K562 (cell line): ENCODE data around the gene USF2. TPM values are rescaled to one million over a fixed set of nuclear protein-coding genes. Genes with fewer than 3 reads are reported as not detected.

ENCODE experiments used
- ATAC-seq: fragments of 200-7000 bp; cut with Tn5 transposase; 3 replicates; pipeline ENCODE4 v1.9.1; 2020; ENCODE audit warnings: moderate library complexity
- BruUV-seq: library from RNA; stranded (reverse); fragments of 400-500 nt; replicated peaks from 2 replicates; lab custom pipeline; 2021; lab: Mats Ljungman, UMichigan
- CTCF ChIA-PET: fragments of 300-600 bp; formaldehyde crosslinking; extraction: SDS; loops from one replicate; lab custom pipeline; 2021; ENCODE audit warnings: low intra/inter-chr PET ratio; lab: Yijun Ruan, JAX
- POLR2A ChIA-PET: fragments of 300-600, 350-650 bp; sonication (Branson Sonifier 250); formaldehyde crosslinking; extraction: SDS; loops from one replicate; lab custom pipeline; 2021; ENCODE audit warnings: antibody characterized with exemption, inconsistent platforms; lab: Yijun Ruan, JAX
- DNase-seq, 4 experiments: peaks; one replicate each; pipeline versions ENCODE4 v3.0.0 to v3.0.0-alpha.2; 2011 to 2018; ENCODE audit warnings: low spot score in 3 of 4, mixed read lengths in 3 of 4; ENCODE audit errors: extremely low read depth in 1 of 4
- FAIRE-seq: peaks from 2 replicates; lab custom pipeline; 2011; peaks lifted over from hg19 to GRCh38; lab: Jason Lieb, UNC
- H2AFZ ChIP-seq: 2 replicates; pipeline ENCODE4 v1.6.0; 2011; ENCODE audit warnings: low read depth, low read length, control low read depth, inconsistent platforms
- H3K27ac ChIP-seq: fragments of 200-600 bp; 3 replicates; pipeline ENCODE4 v1.8.0; 2011; ENCODE audit warnings: low read depth, mild to moderate bottlenecking, control low read depth, inconsistent platforms, low read length, moderate library complexity, mixed read lengths; ENCODE audit errors: extremely low read depth
- H3K27me3 ChIP-seq, 2 experiments: fragments of 300-600 bp in 1 of 2; 2 replicates in 1 of 2; 3 replicates in 1 of 2; pipeline versions ENCODE4 v1.6.0 to v1.8.0; 2011; ENCODE audit warnings: inconsistent platforms in 2 of 2, low read length in 2 of 2, mild to moderate bottlenecking in 1 of 2, mixed read lengths in 1 of 2, moderate library complexity in 1 of 2; ENCODE audit not compliant: control insufficient read depth in 2 of 2, insufficient read depth in 2 of 2
- H3K36me3 ChIP-seq: fragments of 300-600 bp; 3 replicates; pipeline ENCODE4 v1.8.0; 2011; ENCODE audit warnings: mild to moderate bottlenecking, low read length, inconsistent platforms; ENCODE audit not compliant: control insufficient read depth, insufficient read depth
- H3K4me1 ChIP-seq, 2 experiments: fragments of 200-600 bp in 1 of 2; replicated peaks in 1 of 2; 2 replicates in 1 of 2; 3 replicates in 1 of 2; pipeline versions ENCODE4 v1.5.1 to v1.8.0; 2011; ENCODE audit warnings: inconsistent platforms in 2 of 2, low read length in 2 of 2, mild to moderate bottlenecking in 1 of 2, mixed read lengths in 1 of 2, moderate library complexity in 1 of 2; ENCODE audit not compliant: control insufficient read depth in 2 of 2, insufficient read depth in 2 of 2
- H3K4me2 ChIP-seq: 2 replicates; pipeline ENCODE4 v1.6.1; 2011; ENCODE audit warnings: low read length, control low read depth, inconsistent platforms, mixed read lengths; ENCODE audit not compliant: insufficient read depth
- H3K4me3 ChIP-seq: fragments of 200-600 bp; sonication (generic), shearing (Covaris generic); 2 replicates; pipeline ENCODE4 v1.5.1; 2016; ENCODE audit warnings: control low read depth, inconsistent platforms
- H3K79me2 ChIP-seq: fragments of 200-600 bp; 3 replicates; pipeline ENCODE4 v1.8.0; 2011; ENCODE audit warnings: low read length, inconsistent platforms; ENCODE audit not compliant: control insufficient read depth, insufficient read depth
- H3K9ac ChIP-seq, 2 experiments: 2 replicates each; pipeline versions ENCODE4 v1.6.0 to v1.6.1; 2011; ENCODE audit warnings: low read depth in 2 of 2, low read length in 2 of 2, control low read depth in 1 of 2, inconsistent platforms in 1 of 2, mild to moderate bottlenecking in 1 of 2, mixed read lengths in 1 of 2; ENCODE audit not compliant: insufficient read depth in 1 of 2
- H3K9me1 ChIP-seq: one replicate; pipeline ENCODE4 v1.6.0; 2011; ENCODE audit warnings: inconsistent platforms, mild to moderate bottlenecking, low read length, moderate library complexity; ENCODE audit not compliant: control insufficient read depth, insufficient read depth
- H3K9me3 ChIP-seq: replicated peaks from 2 replicates; pipeline ENCODE4 v1.5.1; 2011; ENCODE audit warnings: low read depth, low read length, inconsistent platforms; ENCODE audit not compliant: control insufficient read depth, insufficient read depth
- H4K20me1 ChIP-seq: replicated peaks from 2 replicates; pipeline ENCODE4 v1.6.1; 2011; ENCODE audit warnings: low read length, inconsistent platforms, mixed read lengths; ENCODE audit not compliant: control insufficient read depth, insufficient read depth
- MNT ChIP-seq, 2 experiments: fragments of 450-650 bp; conservative IDR thresholded peaks; 2 replicates each; pipeline ENCODE4 v1.6.1; 2017; ENCODE audit warnings: mild to moderate bottlenecking in 2 of 2, moderate library complexity in 2 of 2
- SPI1 ChIP-seq: IDR thresholded peaks from 2 replicates; pipeline ENCODE4 v1.6.1; 2011; ENCODE audit warnings: low read depth, low read length, control low read depth, borderline replicate concordance
- WGBS: fragments of 100-300 bp; shearing (Covaris generic); methylation state at CpG from one replicate; pipeline ENCODE4 v1.1.6; 2016; ENCODE audit warnings: low coverage, mixed read lengths; ENCODE audit not compliant: insufficient coverage; ENCODE audit errors: missing lambda C conversion rate; 5-methylcytosine and 5-hydroxymethylcytosine counted together
- in situ Hi-C: fragments of 300-500 bp; cut with MboI; formaldehyde crosslinking; loops from 4 replicates; pipeline ENCODE4 v1.15.0; 2018; ENCODE audit warnings: inconsistent platforms, mixed read lengths
- intact Hi-C: fragments of 100-400 bp; cut with micrococcal nuclease; formaldehyde crosslinking; loops from 2 replicates; pipeline ENCODE4 v1.14.2; 2022
- polyA plus RNA-seq, 8 experiments: library from polyadenylated mRNA; depleted of rRNA in 4 of 8; stranded (reverse) in 5 of 8; unstranded in 3 of 8; fragments of >200 nt; fragmentation: Nextera tagmentation in 2 of 8; fragmentation: Illumina TruSeq in 1 of 8; extraction: Ambion mirVana in 2 of 8; extraction: Trizol in 1 of 8; gene quantifications; 2 replicates each; pipeline versions ENCODE4 v1.2.1 to v1.2.3, GENCODE V29; 2011 to 2014; ENCODE audit warnings: inconsistent platforms in 1 of 8, missing spikeins in 1 of 8
- total RNA-seq, 7 experiments: library from RNA; depleted of rRNA in 6 of 7; stranded (reverse); fragments of >200 nt in 6 of 7; fragmentation: Illumina TruSeq in 2 of 7; extraction: Trizol in 2 of 7; gene quantifications; 2 replicates each; pipeline versions ENCODE4 v1.2.1 to v1.2.3, GENCODE V29; 2011 to 2021; ENCODE audit warnings: low replicate concordance in 1 of 7

USF2 gene
- total and polyA plus RNA-seq, 9 of the 15 experiments (the other 6 are each of a cell fraction or from before 2014, with no cell fraction given) = 0.27 to 93.7 (median 58.4) TPM

DNA sequence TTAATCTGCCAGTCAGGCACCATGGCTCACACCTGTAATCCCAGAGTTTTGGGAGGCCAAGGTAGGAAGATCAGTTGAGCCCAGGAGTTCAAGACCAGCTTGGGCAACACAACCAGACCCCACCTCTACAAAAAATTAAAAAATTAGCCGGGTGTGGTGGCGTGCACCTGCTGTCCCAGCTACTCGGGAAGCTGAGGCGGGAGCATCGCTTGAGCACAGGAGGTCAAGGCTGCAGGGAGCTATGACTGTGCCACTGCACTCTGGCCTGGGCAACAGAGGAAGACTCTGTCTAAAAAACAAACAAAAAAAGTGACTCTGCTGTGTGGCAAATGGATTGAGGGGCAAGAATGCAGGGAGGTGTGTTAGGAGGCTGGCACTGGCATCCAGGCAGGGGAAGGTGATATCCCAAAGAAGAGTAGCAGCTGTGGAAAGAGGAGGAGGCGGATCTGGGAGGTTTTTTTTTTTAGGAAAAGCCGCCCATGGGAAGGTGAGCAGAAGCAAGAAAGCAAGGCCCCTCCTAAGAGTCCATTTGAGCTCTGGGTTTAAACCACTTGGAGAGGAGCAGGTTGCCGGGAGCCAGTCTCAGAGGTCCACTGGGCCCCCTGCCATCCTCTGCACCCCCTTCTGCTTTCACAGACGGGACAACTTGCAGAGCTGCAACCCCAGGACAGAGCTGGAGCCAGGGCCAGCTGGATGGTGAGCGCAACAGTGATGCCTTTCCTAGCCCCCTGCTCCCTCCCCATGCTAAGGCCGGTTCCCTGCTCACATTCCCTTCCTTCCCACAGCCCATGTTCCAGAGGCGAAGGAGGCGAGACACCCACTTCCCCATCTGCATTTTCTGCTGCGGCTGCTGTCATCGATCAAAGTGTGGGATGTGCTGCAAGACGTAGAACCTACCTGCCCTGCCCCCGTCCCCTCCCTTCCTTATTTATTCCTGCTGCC is 15.7 kb downstream of the USF2 start:
- ChIA-PET CTCF (no interaction called here), POLR2A (interaction anchor here (0.8 to 1.0 kb wide), 3 partner anchors 10 to 41 kb away, joined by 3 to 5 read pairs (median 4); no protein-coding TSS in a partner anchor)
- no peak overlapping the region for H3K4me3 ChIP-seq
- in situ Hi-C loops (no loop called here), intact Hi-C loops (no loop called here)
- TF ChIP-seq SPI1 = peak; percentile 58; the same call in 1 of the 2 replicates
- TF ChIP-seq MNT (conservative IDR thresholded peaks at IDR 0.05) = no peak
- no TSS peak for BruUV-seq
- no peak overlapping the region for H3K4me2 ChIP-seq
- H3K27me3 ChIP-seq = no peaks in the 10 kb centered on the region
- H2AFZ ChIP-seq = 0 out of 2 replicates have a peak overlapping the region, but pooled peaks have one; percentile 53
- peak overlapping the region in 1 of 2 experiments; percentile 76; a peak in 2 of 4 replicates for H3K9ac ChIP-seq
- WGBS = 63% methylated on average over 15 of the region's 17 CpGs
- H3K9me1 ChIP-seq = no peaks in the 10 kb centered on the region
- DNase-seq = no peak
- H3K4me1 ChIP-seq = peaks cover 16 to 28% of the 10 kb centered on the region in 2 experiments; a peak in 4 of 5 replicates
- no peaks in the 10 kb centered on the region; the same call in 2 of the 3 replicates for H3K36me3 ChIP-seq
- no peaks in the 10 kb centered on the region; the same call in 1 of the 2 replicates for H4K20me1 ChIP-seq
- no peak overlapping the region for H3K27ac ChIP-seq
- H3K79me2 ChIP-seq = no peaks in the 10 kb centered on the region
- FAIRE-seq = no peak
- no peak for ATAC-seq
- no peaks in the 10 kb centered on the region for H3K9me3 ChIP-seq
